ENCODE measurements around the gene ORC1. TPM values are rescaled to one million over a fixed set of nuclear protein-coding genes. Genes with fewer than 3 reads are reported as not detected.
"Not testable (repeated sequence)": the region's sequence is repeated elsewhere in the genome, so short reads cannot be mapped to it uniquely, and the experiment has no call there.

Gene ORC1
- total RNA-seq, 1 experiment from 2014 or later = 17.2 TPM

DNA sequence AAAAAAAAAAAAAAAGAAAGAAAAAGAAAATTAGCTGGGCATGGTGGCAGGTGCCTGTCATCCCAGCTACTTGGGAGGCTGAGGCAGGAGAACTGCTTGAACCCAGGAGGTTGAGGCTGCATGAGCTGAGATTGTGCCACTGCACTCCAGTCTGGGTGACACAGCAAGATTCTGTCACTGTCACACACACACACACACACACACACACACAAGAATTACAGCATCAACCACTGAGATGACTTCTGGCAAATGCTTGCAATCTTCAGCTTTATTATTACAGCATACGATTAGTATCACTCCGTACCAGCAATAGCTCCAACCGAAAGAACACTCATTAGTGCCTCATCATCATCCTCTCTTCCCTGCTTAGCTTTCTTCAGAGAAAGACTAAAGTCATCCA lies 4.6 kb downstream of the ORC1 start:
- CTCF ChIA-PET = interaction anchor here (0.6 to 0.9 kb wide), 2 partner anchors 43 to 51 kb away, joined by 4 read pairs; no protein-coding TSS in a partner anchor
- no peaks in the 10 kb centered on the region for H3K27me3 Mint-ChIP-seq (ENCODE audit: unreplicated experiment)
- intact Hi-C loops (cut with micrococcal nuclease; ENCODE audit: unreplicated experiment) = loop anchor here (10.0 kb wide), 1 partner anchor 285 kb away; no protein-coding TSS in a partner anchor
- no peaks in the 10 kb centered on the region for H3K9me3 Mint-ChIP-seq (ENCODE audit: low read depth, unreplicated experiment)
- TF ChIP-seq, protein P1, sequence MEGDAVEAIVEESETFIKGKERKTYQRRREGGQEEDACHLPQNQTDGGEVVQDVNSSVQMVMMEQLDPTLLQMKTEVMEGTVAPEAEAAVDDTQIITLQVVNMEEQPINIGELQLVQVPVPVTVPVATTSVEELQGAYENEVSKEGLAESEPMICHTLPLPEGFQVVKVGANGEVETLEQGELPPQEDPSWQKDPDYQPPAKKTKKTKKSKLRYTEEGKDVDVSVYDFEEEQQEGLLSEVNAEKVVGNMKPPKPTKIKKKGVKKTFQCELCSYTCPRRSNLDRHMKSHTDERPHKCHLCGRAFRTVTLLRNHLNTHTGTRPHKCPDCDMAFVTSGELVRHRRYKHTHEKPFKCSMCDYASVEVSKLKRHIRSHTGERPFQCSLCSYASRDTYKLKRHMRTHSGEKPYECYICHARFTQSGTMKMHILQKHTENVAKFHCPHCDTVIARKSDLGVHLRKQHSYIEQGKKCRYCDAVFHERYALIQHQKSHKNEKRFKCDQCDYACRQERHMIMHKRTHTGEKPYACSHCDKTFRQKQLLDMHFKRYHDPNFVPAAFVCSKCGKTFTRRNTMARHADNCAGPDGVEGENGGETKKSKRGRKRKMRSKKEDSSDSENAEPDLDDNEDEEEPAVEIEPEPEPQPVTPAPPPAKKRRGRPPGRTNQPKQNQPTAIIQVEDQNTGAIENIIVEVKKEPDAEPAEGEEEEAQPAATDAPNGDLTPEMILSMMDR (IDR thresholded peaks at IDR 0.05; ENCODE audit: unreplicated experiment) = no peak
- H3K4me1 Mint-ChIP-seq (ENCODE audit: low read depth, unreplicated experiment) = peaks cover 24% of the 10 kb centered on the region
- no peak overlapping the region for H3K4me3 Mint-ChIP-seq (ENCODE audit: low read depth, unreplicated experiment)
- BruUV-seq (replicated peaks) = no TSS peak
- no peak for DNase-seq
- no peak overlapping the region for H3K27ac Mint-ChIP-seq (ENCODE audit: unreplicated experiment)
- peaks cover 37% of the 10 kb centered on the region for H3K36me3 Mint-ChIP-seq (ENCODE audit: insufficient read depth, unreplicated experiment)

DNA sequence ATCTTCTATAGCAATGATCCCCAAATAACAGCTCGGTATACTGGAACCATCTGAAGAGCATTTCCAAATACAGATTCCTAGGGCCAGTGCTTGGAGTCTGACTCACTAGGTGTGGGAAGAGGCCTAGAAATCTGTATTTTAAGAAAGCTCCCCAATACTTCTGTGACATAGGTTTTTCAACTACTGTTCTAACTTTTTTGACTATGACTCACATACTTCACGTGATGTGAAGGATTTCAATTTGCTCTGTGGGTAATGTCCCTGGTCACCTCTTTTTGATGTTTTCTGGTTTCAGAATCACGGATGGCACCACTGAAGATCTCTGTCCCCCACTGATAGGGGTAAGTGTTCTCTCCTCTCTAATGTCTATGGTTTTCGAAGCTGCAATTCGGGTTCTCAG lies 11.0 kb downstream of the ORC1 start:
- TF ChIP-seq, protein P1 (IDR thresholded peaks at IDR 0.05; ENCODE audit: unreplicated experiment) = no peak
- H3K27ac Mint-ChIP-seq (ENCODE audit: unreplicated experiment) = no peak overlapping the region
- H3K9me3 Mint-ChIP-seq (ENCODE audit: low read depth, unreplicated experiment) = no peaks in the 10 kb centered on the region
- H3K4me1 Mint-ChIP-seq (ENCODE audit: low read depth, unreplicated experiment) = no peaks in the 10 kb centered on the region
- DNase-seq = no peak
- H3K4me3 Mint-ChIP-seq (ENCODE audit: low read depth, unreplicated experiment) = no peak overlapping the region
- peaks cover 10% of the 10 kb centered on the region for H3K36me3 Mint-ChIP-seq (ENCODE audit: insufficient read depth, unreplicated experiment)
- intact Hi-C loops (cut with micrococcal nuclease; ENCODE audit: unreplicated experiment) = no loop called here
- BruUV-seq (replicated peaks) = no TSS peak
- H3K27me3 Mint-ChIP-seq (ENCODE audit: unreplicated experiment) = no peaks in the 10 kb centered on the region
- CTCF ChIA-PET = no interaction called here

DNA sequence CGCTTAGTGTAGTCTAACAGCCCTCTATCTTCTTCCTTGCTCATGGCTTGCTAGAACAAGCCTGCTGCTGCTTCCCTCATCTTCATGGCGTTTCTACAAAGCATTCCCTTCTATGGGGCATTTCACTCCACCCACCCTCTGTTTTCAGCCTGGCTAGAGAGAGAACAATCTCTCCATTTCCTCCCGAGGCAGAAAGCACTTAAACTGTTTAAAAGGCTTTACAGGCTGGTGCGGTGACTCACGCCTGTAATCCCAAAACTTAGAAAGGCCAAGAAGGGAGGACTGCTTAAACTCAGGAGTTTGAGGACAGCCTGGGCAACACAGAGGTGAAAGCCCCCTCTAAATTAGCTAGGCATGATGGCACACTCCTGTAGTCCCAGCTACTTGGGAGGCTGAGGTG lies 17.8 kb downstream of the ORC1 start:
- no peak for DNase-seq
- no TSS peak for BruUV-seq (replicated peaks)
- CTCF ChIA-PET = no interaction called here
- TF ChIP-seq, protein P1 (IDR thresholded peaks at IDR 0.05; ENCODE audit: unreplicated experiment) = no peak
- H3K27ac Mint-ChIP-seq (ENCODE audit: unreplicated experiment) = peak overlapping the region; percentile 28
- no peaks in the 10 kb centered on the region for H3K9me3 Mint-ChIP-seq (ENCODE audit: low read depth, unreplicated experiment)
- no peaks in the 10 kb centered on the region for H3K27me3 Mint-ChIP-seq (ENCODE audit: unreplicated experiment)
- H3K36me3 Mint-ChIP-seq (ENCODE audit: insufficient read depth, unreplicated experiment) = peaks cover 28% of the 10 kb centered on the region
- no peaks in the 10 kb centered on the region for H3K4me1 Mint-ChIP-seq (ENCODE audit: low read depth, unreplicated experiment)
- intact Hi-C loops (cut with micrococcal nuclease; ENCODE audit: unreplicated experiment) = no loop called here
- no peak overlapping the region for H3K4me3 Mint-ChIP-seq (ENCODE audit: low read depth, unreplicated experiment)

DNA sequence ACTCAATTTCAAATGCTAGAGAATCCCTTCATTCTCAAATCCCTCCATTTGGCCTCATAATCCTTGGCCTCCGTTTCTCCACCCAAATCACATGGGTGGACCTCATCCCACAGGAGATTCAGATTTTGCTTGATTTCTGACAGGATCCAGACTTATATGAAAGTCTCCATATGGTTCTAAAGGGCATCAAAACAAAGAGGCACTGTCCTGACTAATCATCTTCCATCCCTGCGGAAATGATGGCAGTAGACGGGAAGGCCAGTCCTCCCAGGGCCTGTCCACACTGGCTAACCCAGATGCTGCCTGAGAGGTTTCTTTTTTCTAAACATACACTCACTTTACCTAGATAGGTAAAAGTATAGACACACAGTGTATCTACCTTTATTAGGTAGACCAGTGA lies 18.8 kb downstream of the ORC1 start:
- BruUV-seq (replicated peaks) = no TSS peak
- TF ChIP-seq, protein P1 (IDR thresholded peaks at IDR 0.05; ENCODE audit: unreplicated experiment) = no peak
- DNase-seq = no peak
- H3K9me3 Mint-ChIP-seq (ENCODE audit: low read depth, unreplicated experiment) = no peaks in the 10 kb centered on the region
- H3K4me1 Mint-ChIP-seq (ENCODE audit: low read depth, unreplicated experiment) = no peaks in the 10 kb centered on the region
- H3K27me3 Mint-ChIP-seq (ENCODE audit: unreplicated experiment) = no peaks in the 10 kb centered on the region
- H3K36me3 Mint-ChIP-seq (ENCODE audit: insufficient read depth, unreplicated experiment) = peaks cover 18% of the 10 kb centered on the region
- H3K4me3 Mint-ChIP-seq (ENCODE audit: low read depth, unreplicated experiment) = no peak overlapping the region
- CTCF ChIA-PET = no interaction called here
- no peak overlapping the region for H3K27ac Mint-ChIP-seq (ENCODE audit: unreplicated experiment)
- intact Hi-C loops (cut with micrococcal nuclease; ENCODE audit: unreplicated experiment) = no loop called here

DNA sequence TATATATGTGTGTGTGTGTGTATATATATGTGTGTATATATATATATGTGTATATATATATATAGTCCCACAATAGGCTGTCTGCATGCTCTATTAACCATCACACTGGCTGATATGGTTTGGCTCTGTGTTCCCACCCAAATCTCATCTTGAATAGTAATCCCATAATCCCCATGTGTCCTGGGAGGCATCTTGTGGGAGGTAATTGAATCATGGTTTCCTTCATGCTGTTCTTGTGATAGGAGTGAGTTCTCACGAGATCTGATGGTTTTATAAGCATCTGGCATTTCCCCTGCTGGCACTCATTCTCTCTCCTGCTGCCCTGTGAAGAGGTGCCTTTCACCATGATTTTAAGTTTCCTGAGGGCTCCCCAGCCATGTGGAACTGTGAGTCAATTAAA lies 34.4 kb downstream of the ORC1 start:
- H3K4me1 Mint-ChIP-seq (ENCODE audit: low read depth, unreplicated experiment) = peaks cover 31% of the 10 kb centered on the region
- not testable (repeated sequence) for H3K9me3 Mint-ChIP-seq (ENCODE audit: low read depth, unreplicated experiment); H3K27ac Mint-ChIP-seq (ENCODE audit: unreplicated experiment); BruUV-seq (replicated peaks); H3K27me3 Mint-ChIP-seq (ENCODE audit: unreplicated experiment); H3K4me3 Mint-ChIP-seq (ENCODE audit: low read depth, unreplicated experiment); DNase-seq
- CTCF ChIA-PET = interaction anchor here (0.6 kb wide), 2 partner anchors 107 to 183 kb away, joined by 3 read pairs; partner anchors contain the start of gene TUT4
- H3K36me3 Mint-ChIP-seq (ENCODE audit: insufficient read depth, unreplicated experiment) = peaks cover 26% of the 10 kb centered on the region
- intact Hi-C loops (cut with micrococcal nuclease; ENCODE audit: unreplicated experiment) = loop anchor here (5.0 kb wide), 1 partner anchor 228 kb away; the partner anchor contains the start of gene ZFYVE9

All from Calu3 (cell line).